IMR-90 (cell line): ENCODE measurements around the gene ACIN1. TPM values are rescaled to one million over a fixed set of nuclear protein-coding genes. Genes with fewer than 3 reads are reported as not detected.

ENCODE experiments used
- ATAC-seq: fragments of 200-7000 bp; cut with Tn5 transposase; 2 replicates; pipeline ENCODE4 v1.9.1; 2020; ENCODE audit warnings: low read depth, mild to moderate bottlenecking, moderate library complexity
- BruUV-seq: library from RNA; stranded (reverse); fragments of 400-500 nt; replicated peaks from 2 replicates; lab custom pipeline; 2021; lab: Mats Ljungman, UMichigan
- CTCF ChIA-PET: fragments of 300-600 bp; formaldehyde crosslinking; extraction: SDS; loops from one replicate; lab custom pipeline; 2021; ENCODE audit warnings: antibody characterized with exemption; lab: Yijun Ruan, JAX
- POLR2A ChIA-PET: fragments of 300-600 bp; sonication (Branson Sonifier 250); formaldehyde crosslinking; loops from one replicate; lab custom pipeline; 2022; ENCODE audit warnings: antibody characterized with exemption; ENCODE audit not compliant: unreplicated experiment; lab: Charles Lee
- DNase-seq: peaks from one replicate; pipeline ENCODE4 v3.0.0; 2013
- H2AFZ ChIP-seq: replicated peaks from 2 replicates; pipeline ENCODE3; 2013; ENCODE audit warnings: low read length, mild to moderate bottlenecking; ENCODE audit not compliant: poor library complexity
- H2AK5ac ChIP-seq: 2 replicates; pipeline ENCODE4 v1.6.1; 2013; ENCODE audit warnings: low read depth, low read length, inconsistent platforms
- H2AK9ac ChIP-seq: replicated peaks from 2 replicates; pipeline ENCODE3; 2013; ENCODE audit warnings: mild to moderate bottlenecking, low read depth, low read length, moderate library complexity; ENCODE audit not compliant: poor library complexity
- H2BK120ac ChIP-seq: 2 replicates; pipeline ENCODE4 v1.6.1; 2013; ENCODE audit warnings: low read depth, low read length, inconsistent platforms
- H2BK15ac ChIP-seq: 3 replicates; pipeline ENCODE4 v1.6.1; 2013; ENCODE audit warnings: low read depth, low read length, inconsistent platforms
- H2BK20ac ChIP-seq: 2 replicates; pipeline ENCODE4 v1.6.1; 2013; ENCODE audit warnings: low read depth, mild to moderate bottlenecking, inconsistent platforms, low read length, moderate library complexity
- H2BK5ac ChIP-seq: 2 replicates; pipeline ENCODE4 v1.6.1; 2013; ENCODE audit warnings: mild to moderate bottlenecking, low read depth, low read length, inconsistent platforms; ENCODE audit not compliant: poor library complexity, severe bottlenecking
- H3K14ac ChIP-seq: replicated peaks from 2 replicates; pipeline ENCODE4 v1.6.1; 2013; ENCODE audit warnings: low read depth, low read length, inconsistent platforms
- H3K18ac ChIP-seq: 2 replicates; pipeline ENCODE4 v1.6.1; 2013; ENCODE audit warnings: low read depth, low read length, control low read depth
- H3K23ac ChIP-seq: 2 replicates; pipeline ENCODE4 v1.6.1; 2013; ENCODE audit warnings: low read depth, low read length, inconsistent platforms
- H3K27ac ChIP-seq: 2 replicates; pipeline ENCODE4 v1.5.1; 2013; ENCODE audit warnings: mild to moderate bottlenecking, control low read depth, low read length; ENCODE audit not compliant: insufficient read depth
- H3K27me3 ChIP-seq: 2 replicates; pipeline ENCODE4 v1.6.1; 2013; ENCODE audit warnings: low read length; ENCODE audit not compliant: control insufficient read depth, insufficient read depth
- H3K36me3 ChIP-seq: 2 replicates; pipeline ENCODE4 v1.6.1; 2013; ENCODE audit warnings: low read length, mixed read lengths; ENCODE audit not compliant: control insufficient read depth, insufficient read depth
- H3K4ac ChIP-seq: 2 replicates; pipeline ENCODE4 v1.6.1; 2013; ENCODE audit warnings: low read depth, low read length, inconsistent platforms
- H3K4me1 ChIP-seq: 2 replicates; pipeline ENCODE4 v1.6.1; 2013; ENCODE audit warnings: low read length, mixed read lengths; ENCODE audit not compliant: control insufficient read depth, insufficient read depth
- H3K4me2 ChIP-seq: 2 replicates; pipeline ENCODE4 v1.6.1; 2013; ENCODE audit warnings: low read depth, mild to moderate bottlenecking, control low read depth, low read length, moderate library complexity
- H3K4me3 ChIP-seq: 2 replicates; pipeline ENCODE4 v1.5.1; 2013; ENCODE audit warnings: low read depth, mild to moderate bottlenecking, control low read depth, low read length, moderate library complexity; ENCODE audit not compliant: insufficient read depth
- H3K56ac ChIP-seq: 2 replicates; pipeline ENCODE4 v1.6.1; 2013; ENCODE audit warnings: low read length, inconsistent platforms; ENCODE audit not compliant: insufficient read depth; ENCODE audit errors: extremely low read depth
- H3K79me1 ChIP-seq, 2 experiments: 2 replicates each; pipeline ENCODE4 v1.6.1; 2013; ENCODE audit warnings: low read length in 2 of 2, inconsistent platforms in 1 of 2, low read depth in 1 of 2
- H3K9ac ChIP-seq: 2 replicates; pipeline ENCODE4 v1.6.1; 2013; ENCODE audit warnings: low read depth, low read length, control low read depth
- H3K9me1 ChIP-seq: 2 replicates; pipeline ENCODE4 v1.6.1; 2013; ENCODE audit warnings: low read length, inconsistent platforms; ENCODE audit not compliant: insufficient read depth
- H3K9me3 ChIP-seq: 2 replicates; pipeline ENCODE4 v1.6.1; 2013; ENCODE audit warnings: low read length; ENCODE audit not compliant: control insufficient read depth, insufficient read depth
- H4K20me1 ChIP-seq: 2 replicates; pipeline ENCODE4 v1.6.1; 2013; ENCODE audit warnings: low read length, inconsistent platforms; ENCODE audit not compliant: insufficient read depth
- H4K5ac ChIP-seq: 2 replicates; pipeline ENCODE4 v1.6.1; 2013; ENCODE audit warnings: mild to moderate bottlenecking, low read depth, low read length, control low read depth
- H4K8ac ChIP-seq, 2 experiments: 2 replicates each; pipeline ENCODE4 v1.6.1; 2013; ENCODE audit warnings: low read depth in 2 of 2, low read length in 2 of 2, control low read depth in 1 of 2, inconsistent platforms in 1 of 2
- H4K91ac ChIP-seq: 2 replicates; pipeline ENCODE4 v1.6.1; 2013; ENCODE audit warnings: low read depth, low read length, inconsistent platforms; ENCODE audit not compliant: insufficient read depth
- BHLHE40 ChIP-seq: fragments of 150-350 bp; IDR thresholded peaks from 2 replicates; pipeline ENCODE4 v1.6.1; 2016; ENCODE audit warnings: mild to moderate bottlenecking, low read depth, low read length
- CHD1 ChIP-seq: IDR thresholded peaks from 2 replicates; pipeline ENCODE4 v1.6.1; 2012; ENCODE audit warnings: low read depth, low read length, improper control_type of control experiment
- FOS ChIP-seq: fragments of 150-350 bp; IDR thresholded peaks from 2 replicates; pipeline ENCODE4 v1.6.1; 2016; ENCODE audit warnings: low read depth, low read length
- MAFK ChIP-seq: IDR thresholded peaks from 2 replicates; pipeline ENCODE4 v1.6.1; 2012; ENCODE audit warnings: low read depth, low read length, improper control_type of control experiment
- MAZ ChIP-seq: IDR thresholded peaks from 2 replicates; pipeline ENCODE4 v1.6.1; 2012; ENCODE audit warnings: low read depth, mild to moderate bottlenecking, low read length, improper control_type of control experiment, moderate library complexity, borderline replicate concordance
- MXI1 ChIP-seq: IDR thresholded peaks from 2 replicates; pipeline ENCODE4 v1.6.1; 2012; ENCODE audit warnings: low read depth, mild to moderate bottlenecking, low read length, moderate library complexity, borderline replicate concordance
- NFE2L2 ChIP-seq: fragments of 150-350 bp; IDR thresholded peaks from 2 replicates; pipeline ENCODE4 v1.6.1; 2016; ENCODE audit warnings: low read depth, mild to moderate bottlenecking, low read length
- POLR2A ChIP-seq: IDR thresholded peaks from 2 replicates; pipeline ENCODE4 v1.6.1; 2012; ENCODE audit warnings: mild to moderate bottlenecking, low read depth, low read length
- RCOR1 ChIP-seq: IDR thresholded peaks from 2 replicates; pipeline ENCODE4 v1.6.1; 2012; ENCODE audit warnings: mild to moderate bottlenecking, low read length, improper control_type of control experiment; ENCODE audit not compliant: insufficient replicate concordance
- SMC3 ChIP-seq: fragments of 150-350 bp; IDR thresholded peaks from 2 replicates; pipeline ENCODE4 v1.6.1; 2016; ENCODE audit warnings: low read depth, mild to moderate bottlenecking, antibody characterized with exemption, low read length, moderate library complexity
- USF2 ChIP-seq: fragments of 150-350 bp; IDR thresholded peaks from 2 replicates; pipeline ENCODE4 v1.6.1; 2017; ENCODE audit warnings: mild to moderate bottlenecking, antibody characterized with exemption, low read length, low read depth
- WGBS, 2 experiments: methylation state at CpG; one replicate each; pipeline versions ENCODE4 v1.1.5 to v1.1.7; 2013; ENCODE audit warnings: missing lambda C conversion rate in 2 of 2; ENCODE audit not compliant: insufficient read length in 1 of 2; ENCODE audit errors: extremely low coverage in 2 of 2; 5-methylcytosine and 5-hydroxymethylcytosine counted together
- dilution Hi-C: fragments of 300-500 bp; cut with HindIII; formaldehyde crosslinking; loops from one replicate; pipeline ENCODE4 v1.14.3; 2018; ENCODE audit warnings: low sequenced_read_pairs; ENCODE audit not compliant: unreplicated experiment
- in situ Hi-C: fragments of 300-500 bp; cut with MboI; formaldehyde crosslinking; loops from 3 replicates; pipeline ENCODE4 v1.14.3; 2019; ENCODE audit warnings: low sequenced_read_pairs, inconsistent platforms, mixed read lengths
- intact Hi-C: fragments of 100-400 bp; cut with micrococcal nuclease; formaldehyde crosslinking; loops from 2 replicates; pipeline ENCODE4 v1.10.0; 2022
- polyA plus RNA-seq, 3 experiments: library from polyadenylated mRNA; depleted of rRNA; stranded (reverse); fragments of >200 nt; gene quantifications; 2 replicates each; pipeline ENCODE4 v1.2.3, GENCODE V29; 2012; ENCODE audit warnings: low replicate concordance in 1 of 3
- total RNA-seq: library from RNA; depleted of rRNA; stranded (reverse); fragments of >200 nt; gene quantifications from 2 replicates; pipeline ENCODE4 v1.2.3, GENCODE V29; 2012
- TF ChIP-seq, protein P1 (sequence below): conservative IDR thresholded peaks from 2 replicates; pipeline ENCODE4 v1.5.1; 2012; ENCODE audit warnings: mild to moderate bottlenecking, low read depth, low read length, improper control_type of control experiment
- TF ChIP-seq, protein P2 (sequence below): fragments of 150-350 bp; IDR thresholded peaks from 2 replicates; pipeline ENCODE4 v1.6.1; 2016; ENCODE audit warnings: low read depth, mild to moderate bottlenecking, low read length, moderate library complexity, borderline replicate concordance

ACIN1 gene
- total and polyA plus RNA-seq, 2 of the 4 experiments (the other 2 are of a cell fraction): 73.8 to 185 TPM

DNA sequence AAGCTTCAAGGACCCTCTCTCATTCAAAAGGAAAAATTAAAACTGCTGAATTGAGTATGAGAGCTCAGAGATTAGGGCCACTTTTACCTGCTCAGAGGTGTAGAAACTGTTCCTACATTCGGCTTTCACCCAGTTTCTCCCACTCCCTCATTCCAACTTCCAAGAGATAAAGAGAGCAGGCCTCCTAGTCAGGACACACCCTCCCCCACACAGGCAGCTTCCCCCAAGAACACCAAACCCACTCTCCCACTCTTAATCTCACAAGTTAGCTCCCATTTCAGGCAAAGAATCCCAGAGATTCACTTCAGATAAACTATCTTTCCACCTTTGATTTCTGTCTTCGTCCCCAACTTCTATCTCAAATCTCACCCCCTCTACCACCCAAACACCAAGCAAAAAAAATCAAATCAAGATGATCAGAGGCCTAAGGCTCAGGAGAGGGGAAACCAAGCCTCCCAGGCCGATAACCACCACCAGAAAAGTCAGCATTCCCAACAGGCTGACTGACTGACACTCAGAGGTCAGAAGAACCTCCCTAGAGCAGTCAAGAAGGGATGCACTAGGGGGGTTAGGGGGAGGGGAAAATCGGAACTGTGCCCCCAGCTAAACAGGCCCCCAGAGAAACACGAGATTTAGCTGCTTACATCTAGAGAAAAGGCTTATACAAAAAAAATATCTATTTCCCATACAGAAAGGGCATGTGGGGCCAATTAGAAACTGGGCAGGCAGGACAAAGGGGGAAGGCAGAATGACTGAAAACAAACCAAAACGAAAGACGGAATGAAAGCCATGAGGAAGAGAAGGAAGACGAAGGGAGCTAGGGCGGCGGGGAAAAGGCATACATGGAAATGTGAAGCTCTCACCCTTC lies 24.4 kb downstream of the ACIN1 start:
- Histone ChIP-seq H2BK5ac (peak overlapping the region; percentile 67), H2BK20ac (peak overlapping the region; percentile 16; the same call in 1 of the 2 replicates), H2AK5ac (peak overlapping the region; percentile 96), H3K9me1 (peaks cover 5% of the 10 kb centered on the region; the same call in 1 of the 2 replicates), H3K23ac (peak overlapping the region; percentile 94), H3K56ac (peak overlapping the region; percentile 97), H3K4me3 (peak overlapping the region; percentile 55), H4K5ac (peak overlapping the region; percentile 21; the same call in 1 of the 2 replicates), H3K14ac (peak overlapping the region; percentile 97), H2BK120ac (peak overlapping the region; percentile 17; the same call in 1 of the 2 replicates), H3K27ac (peak overlapping the region; percentile 82), H3K79me1 (peaks cover 16 to 67% of the 10 kb centered on the region in 2 experiments), H3K4ac (peak overlapping the region; percentile 95), H3K9ac (peak overlapping the region; percentile 82), H3K18ac (peak overlapping the region; percentile 22; the same call in 1 of the 2 replicates), H2AFZ (no peak overlapping the region), H3K27me3 (no peaks in the 10 kb centered on the region), H4K91ac (peak overlapping the region; percentile 90), H3K9me3 (no peaks in the 10 kb centered on the region), H3K4me1 (peaks cover 13% of the 10 kb centered on the region), H2AK9ac (peak overlapping the region; percentile 99), H4K8ac (peak overlapping the region; percentile 72 to 94), H3K36me3 (peaks cover 40% of the 10 kb centered on the region), H4K20me1 (peaks cover 46% of the 10 kb centered on the region), H3K4me2 (peak overlapping the region; percentile 93), H2BK15ac (no peak overlapping the region)
- ChIA-PET CTCF (interaction anchor here (0.6 to 2.1 kb wide), 5 partner anchors 13 to 130 kb away, joined by 3 to 9 read pairs (median 3); partner anchors contain the start of genes ACIN1, C14orf119 and CDH24), POLR2A (interaction anchor here (0.5 kb wide), 1 partner anchor 76 kb away, joined by 4 read pairs; no protein-coding TSS in a partner anchor)
- ATAC-seq (peak; percentile 13), DNase-seq (no peak)
- WGBS, 2 experiments: 0 to 93% methylated on average over 1 of the region's 10 CpGs
- in situ Hi-C loops (no loop called here), intact Hi-C loops (no loop called here), dilution Hi-C loops (no loop called here)
- no TSS peak for BruUV-seq
- TF ChIP-seq NFE2L2 (no peak), POLR2A (no peak), USF2 (no peak), BHLHE40 (no peak), MAZ (no peak), CHD1 (no peak), FOS (no peak), MXI1 (no peak), RCOR1 (no peak), MAFK (no peak), SMC3 (no peak)
- TF ChIP-seq, protein P1, sequence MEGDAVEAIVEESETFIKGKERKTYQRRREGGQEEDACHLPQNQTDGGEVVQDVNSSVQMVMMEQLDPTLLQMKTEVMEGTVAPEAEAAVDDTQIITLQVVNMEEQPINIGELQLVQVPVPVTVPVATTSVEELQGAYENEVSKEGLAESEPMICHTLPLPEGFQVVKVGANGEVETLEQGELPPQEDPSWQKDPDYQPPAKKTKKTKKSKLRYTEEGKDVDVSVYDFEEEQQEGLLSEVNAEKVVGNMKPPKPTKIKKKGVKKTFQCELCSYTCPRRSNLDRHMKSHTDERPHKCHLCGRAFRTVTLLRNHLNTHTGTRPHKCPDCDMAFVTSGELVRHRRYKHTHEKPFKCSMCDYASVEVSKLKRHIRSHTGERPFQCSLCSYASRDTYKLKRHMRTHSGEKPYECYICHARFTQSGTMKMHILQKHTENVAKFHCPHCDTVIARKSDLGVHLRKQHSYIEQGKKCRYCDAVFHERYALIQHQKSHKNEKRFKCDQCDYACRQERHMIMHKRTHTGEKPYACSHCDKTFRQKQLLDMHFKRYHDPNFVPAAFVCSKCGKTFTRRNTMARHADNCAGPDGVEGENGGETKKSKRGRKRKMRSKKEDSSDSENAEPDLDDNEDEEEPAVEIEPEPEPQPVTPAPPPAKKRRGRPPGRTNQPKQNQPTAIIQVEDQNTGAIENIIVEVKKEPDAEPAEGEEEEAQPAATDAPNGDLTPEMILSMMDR: no peak
- TF ChIP-seq, protein P2, sequence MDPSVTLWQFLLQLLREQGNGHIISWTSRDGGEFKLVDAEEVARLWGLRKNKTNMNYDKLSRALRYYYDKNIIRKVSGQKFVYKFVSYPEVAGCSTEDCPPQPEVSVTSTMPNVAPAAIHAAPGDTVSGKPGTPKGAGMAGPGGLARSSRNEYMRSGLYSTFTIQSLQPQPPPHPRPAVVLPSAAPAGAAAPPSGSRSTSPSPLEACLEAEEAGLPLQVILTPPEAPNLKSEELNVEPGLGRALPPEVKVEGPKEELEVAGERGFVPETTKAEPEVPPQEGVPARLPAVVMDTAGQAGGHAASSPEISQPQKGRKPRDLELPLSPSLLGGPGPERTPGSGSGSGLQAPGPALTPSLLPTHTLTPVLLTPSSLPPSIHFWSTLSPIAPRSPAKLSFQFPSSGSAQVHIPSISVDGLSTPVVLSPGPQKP: no peak
